Right hindlimb (tissue), 1 donor: Measurements from ENCODE around the gene COL5A1.

Source experiments
- DNase-seq: peaks from one replicate; pipeline ENCODE4 v3.0.0-alpha.2; 2018

Gene COL5A1

DNA sequence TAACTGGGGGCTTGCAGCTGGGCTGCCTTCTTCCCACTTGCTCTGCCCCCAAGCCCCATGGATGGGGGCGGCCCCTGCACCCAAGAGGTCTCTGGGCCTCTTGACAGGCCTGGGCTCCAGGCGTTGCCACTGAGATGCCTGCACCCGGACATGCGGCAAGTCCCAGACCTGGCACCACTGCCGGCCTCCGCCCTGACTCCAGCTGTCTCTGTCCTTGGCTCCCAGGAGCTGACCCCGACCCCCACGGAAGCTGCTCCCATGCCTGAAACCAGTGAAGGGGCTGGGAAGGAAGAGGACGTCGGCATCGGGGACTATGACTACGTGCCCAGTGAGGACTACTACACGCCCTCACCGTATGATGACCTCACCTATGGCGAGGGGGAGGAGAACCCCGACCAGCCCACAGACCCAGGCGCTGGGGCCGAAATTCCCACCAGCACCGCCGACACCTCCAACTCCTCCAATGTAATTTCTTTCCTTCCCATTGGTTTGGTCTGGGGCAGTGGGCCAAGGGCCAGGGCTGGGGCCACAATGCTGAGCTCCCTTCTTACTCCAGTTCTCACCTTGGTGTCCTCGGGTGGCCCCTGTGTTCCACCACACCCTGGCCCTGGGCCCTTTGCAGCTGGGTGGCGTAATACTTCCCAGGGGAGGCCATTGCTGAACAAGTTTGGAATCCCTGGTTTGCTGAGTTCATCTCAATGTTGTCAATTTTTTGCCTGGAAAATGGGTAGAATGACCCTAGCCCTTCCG is 88.6 kb downstream of the COL5A1 start:
- no peak for DNase-seq

DNA sequence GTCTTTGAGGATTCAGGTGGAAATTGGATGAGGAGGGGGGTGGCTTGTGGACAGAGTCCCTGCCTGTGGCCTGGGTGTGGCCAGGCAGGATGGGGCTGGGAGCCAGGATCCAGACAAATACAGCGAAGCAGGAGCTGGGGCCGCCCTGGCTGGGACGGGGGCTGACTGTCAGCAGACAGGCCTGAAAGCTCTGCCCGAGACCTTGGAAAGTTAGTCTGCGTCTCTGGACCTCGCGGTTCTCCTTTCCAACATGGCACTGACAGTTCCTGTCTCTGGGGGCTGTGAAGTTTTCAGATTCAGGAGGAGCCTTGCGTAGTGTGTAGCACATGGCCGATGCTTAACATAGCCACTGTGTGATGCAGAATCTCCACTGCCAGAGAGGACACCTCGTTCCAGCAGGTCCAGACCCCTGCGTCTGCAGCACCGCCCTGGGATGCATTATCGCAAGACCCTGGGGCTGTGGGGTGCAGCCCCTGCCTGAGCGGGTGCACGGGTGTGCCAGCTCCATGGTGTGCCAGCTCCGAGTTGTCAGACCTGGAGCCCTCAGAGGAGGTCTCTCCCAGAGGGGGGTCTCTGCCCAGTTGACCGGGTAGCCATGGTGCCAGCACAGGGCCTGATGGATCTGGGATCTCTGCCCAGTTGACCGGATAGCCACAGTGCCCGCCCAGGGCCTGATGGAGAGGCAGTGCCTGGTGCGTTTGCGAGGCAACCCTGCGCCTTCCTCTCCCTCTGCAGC is 89.3 kb downstream of the COL5A1 start:
- no peak for DNase-seq

DNA sequence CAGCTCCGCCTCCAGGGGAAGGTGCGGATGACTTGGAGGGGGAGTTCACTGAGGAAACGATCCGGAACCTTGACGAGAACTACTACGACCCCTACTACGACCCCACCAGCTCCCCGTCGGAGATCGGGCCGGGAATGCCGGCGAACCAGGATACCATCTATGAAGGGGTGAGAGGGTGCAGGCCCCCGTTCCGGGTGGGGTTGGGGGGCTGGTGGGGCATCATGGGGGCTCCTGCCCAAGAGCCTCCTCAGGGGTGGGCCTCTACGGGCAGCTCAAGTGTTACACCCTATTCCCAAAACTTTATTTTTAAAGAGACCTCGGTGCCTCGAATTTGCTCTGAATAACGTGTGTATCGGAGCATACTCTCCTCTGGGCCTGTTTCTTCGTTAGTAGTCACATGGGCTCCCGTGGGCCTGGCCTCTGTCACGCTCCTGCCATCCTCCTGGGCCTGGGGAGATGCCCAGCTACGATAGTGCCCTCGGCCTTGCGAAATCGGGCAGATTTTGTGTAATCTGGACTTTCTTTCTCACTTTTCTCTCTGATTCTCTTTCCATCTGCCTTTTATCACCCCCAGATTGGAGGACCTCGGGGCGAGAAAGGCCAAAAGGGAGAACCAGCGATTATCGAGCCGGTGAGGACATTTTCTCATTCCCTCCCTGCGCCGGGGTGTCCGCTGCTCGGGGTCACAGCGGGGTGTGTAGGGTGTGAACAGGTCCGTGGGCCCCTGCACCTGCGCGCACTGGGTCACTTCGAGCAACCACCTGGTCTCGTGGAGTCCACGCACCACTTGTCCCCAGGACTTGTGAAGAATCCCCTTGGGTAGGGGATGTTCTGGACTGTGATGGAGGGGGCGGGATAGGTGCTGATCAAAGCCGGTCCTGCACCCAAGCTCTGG is 90.1 kb downstream of the COL5A1 start:
- no peak for DNase-seq

DNA sequence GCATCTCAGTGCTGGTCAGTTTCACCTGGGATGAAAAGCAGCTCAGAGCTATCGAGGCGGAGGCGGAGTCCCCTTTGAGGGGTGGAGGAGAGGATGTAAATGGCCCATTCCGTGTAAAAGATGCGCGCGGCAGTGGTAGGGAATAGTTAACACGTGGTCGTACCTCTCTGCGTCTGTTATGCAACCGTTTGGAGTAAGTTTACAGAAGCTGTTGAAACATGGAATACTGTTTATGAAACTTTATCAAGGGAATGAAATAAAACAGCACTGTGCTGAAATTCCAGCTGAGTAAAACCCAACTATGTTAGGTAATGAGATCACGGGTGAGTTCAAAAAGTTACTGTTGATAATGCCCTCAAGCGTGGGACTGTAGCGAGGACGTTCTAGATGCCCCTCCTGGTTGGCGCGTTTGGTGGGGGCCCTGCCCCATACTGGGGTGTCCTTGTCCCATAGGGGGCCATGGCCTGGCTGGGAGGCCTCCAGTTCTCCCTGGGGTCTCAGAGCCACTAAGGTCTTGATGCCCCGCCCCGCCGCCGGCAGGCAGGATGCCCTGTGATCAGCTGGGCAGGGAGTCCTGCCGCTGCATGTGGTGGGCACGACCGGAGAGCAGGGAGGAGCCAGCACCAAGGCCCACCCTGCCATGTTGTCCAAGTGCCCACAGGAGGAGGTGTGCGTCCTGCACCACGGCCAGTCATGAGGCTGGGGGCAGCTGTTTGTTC is 90.9 kb downstream of the COL5A1 start:
- DNase-seq: no peak

DNA sequence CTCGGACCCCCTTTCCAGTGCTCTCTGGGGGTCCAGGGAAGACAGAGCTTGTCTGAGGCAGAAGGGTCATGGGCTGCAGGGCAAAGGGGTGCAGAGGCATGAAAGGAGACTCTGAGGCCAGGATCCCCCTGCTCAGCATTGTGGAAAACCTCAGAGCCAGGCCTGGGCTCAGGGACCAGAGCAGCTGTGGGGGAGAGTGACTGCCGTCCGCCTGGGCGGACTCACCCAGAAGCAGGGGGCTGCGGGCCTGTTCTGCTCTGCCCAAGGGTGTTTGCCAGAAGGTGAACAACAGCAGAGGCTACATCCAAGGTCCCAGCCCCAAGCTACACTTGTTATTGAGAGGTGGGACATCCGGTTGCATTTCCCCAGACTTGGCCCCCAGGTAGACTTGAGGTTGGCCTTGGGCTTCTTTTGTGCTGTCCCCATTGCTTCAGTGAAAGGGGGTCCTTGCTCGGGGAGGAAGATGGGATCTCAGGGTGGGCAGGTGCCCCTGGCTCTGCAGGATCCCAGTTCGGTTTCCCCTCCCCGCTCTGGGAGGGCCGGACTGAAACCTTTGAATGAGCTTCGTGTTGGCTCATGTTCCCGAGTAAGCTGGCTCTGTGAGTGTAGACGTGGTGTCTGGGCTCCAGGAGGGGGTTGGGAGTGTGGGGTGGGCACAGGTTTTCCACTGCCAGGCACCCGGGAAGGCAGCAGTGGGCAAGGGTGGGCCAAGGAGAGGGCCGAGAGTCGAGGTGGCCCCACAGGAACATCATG is 92.1 kb downstream of the COL5A1 start:
- DNase-seq: no peak

DNA sequence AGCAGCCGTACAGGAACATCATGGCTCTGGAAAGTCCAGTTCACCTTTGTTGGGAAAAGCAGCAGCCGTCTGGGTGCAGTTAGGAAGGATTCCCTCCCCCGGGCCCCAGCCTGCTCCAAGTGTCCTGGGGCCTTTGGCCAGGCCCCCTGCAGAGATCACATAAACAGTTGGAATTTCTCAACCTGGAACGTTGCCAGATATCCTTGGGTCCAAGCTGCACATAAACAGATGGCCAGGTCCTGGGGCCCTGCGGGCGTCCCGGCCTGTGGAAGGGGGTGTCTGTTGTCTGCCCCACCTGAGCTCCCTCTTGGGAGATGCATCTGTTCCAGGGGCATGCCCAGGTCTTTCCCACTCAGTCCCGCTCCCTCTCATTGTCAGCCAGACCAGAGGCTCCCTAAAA is 92.7 kb downstream of the COL5A1 start:
- no peak for DNase-seq

DNA sequence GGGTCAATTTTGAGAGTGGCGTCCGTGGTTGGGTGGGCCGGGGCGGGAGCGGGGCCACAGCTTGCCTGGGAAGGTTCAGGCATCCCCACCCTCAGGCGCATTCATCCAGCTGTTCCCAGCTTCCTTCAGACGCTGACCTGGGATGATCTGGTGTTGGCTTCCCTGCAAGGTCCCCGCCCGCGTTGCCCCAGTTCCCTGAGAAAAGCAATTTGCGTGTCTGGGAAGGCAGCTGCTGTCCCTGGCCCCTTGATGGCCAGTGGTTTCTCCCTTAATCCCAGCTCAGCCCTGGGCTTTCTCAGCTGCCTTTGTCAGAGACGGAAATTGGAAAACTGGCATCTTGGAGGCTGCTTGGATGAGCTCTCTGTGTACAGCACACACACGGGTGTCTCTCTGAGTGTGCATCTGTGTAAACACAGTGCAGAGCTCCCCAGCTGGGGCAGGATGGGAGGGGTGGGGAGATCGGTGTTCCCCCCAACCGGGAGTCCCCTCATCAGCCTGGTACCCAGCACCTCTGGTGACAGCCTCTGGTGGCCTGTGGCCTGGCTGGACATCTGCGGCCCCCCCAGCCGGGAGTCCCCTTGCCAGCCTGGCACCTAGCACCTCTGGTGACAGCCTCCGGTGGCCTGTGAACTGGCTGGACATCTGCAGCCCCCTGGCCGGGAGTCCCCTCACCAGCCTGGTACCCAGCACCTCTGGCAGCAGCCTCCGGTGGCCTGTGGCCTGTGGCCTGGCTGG is 94.0 kb downstream of the COL5A1 start:
- peak; percentile 82 for DNase-seq

DNA sequence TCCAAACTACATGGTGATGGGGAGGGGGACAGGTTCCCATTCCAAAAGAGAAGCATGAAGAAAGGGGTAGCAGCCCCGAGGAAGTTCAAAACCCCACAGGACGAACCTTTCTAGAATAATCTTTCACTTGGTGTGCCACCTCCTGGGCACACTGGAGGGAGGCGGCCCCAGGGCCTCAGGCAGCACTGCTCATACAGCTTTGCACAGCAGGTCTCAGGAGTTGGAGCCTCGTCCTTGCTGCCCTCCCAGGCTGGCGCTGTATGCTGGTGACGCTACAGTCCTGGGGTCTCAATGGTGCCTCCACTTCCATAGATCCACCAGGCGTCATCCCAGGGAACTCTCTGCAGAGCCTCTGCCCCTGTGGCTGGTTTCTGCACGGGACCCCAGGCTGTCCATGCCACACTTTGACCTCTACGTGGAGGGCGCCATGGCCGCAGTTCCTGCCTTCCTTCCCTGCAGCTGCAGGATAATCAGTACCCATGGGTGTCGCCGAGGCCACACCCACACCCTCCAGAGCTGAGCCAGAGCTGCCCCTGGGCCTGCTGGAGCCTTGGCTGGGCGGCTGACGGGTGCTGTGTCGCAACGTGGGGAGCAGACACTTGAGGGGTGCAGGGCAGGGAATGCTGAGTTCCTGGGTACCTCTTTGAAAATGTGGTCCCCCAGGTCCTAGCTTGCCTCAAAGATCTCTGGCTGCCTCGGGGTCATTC is 95.3 kb downstream of the COL5A1 start:
- no peak for DNase-seq

DNA sequence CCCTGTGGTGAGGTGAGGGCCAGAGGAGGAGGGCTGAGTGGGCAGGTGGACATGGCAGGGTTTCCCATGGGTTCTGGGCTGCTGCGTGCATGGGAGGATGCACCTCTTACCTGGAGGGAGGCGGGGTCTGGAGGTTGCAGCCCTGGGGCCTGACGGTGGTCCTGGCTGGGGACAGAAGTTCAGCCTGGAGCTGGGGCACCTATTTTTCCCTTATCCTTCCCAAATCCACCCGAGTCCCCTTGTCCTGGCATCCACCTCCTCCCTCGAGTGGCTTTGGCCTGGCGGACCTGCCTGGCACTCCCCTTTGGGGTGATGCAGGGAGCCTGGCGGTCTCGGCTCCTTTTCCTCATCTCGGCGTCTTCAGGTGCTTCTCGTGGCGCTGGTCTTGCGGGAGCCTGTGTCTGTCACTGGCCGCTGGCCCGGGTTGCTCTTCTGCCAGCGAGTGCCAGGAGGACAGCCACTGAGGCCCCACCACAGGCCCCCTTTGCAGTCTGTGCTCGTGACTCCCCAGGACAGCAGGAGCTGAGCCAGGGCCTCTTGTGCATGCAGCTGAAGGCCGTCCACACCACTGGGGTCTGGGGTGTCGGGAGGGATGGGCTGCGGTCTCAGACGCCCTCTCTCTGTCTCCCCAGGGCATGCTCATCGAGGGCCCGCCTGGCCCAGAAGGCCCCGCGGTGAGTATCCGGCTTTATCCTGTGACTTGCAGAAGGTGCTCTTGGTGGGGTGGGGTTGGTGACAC is 96.4 kb downstream of the COL5A1 start:
- no peak for DNase-seq

DNA sequence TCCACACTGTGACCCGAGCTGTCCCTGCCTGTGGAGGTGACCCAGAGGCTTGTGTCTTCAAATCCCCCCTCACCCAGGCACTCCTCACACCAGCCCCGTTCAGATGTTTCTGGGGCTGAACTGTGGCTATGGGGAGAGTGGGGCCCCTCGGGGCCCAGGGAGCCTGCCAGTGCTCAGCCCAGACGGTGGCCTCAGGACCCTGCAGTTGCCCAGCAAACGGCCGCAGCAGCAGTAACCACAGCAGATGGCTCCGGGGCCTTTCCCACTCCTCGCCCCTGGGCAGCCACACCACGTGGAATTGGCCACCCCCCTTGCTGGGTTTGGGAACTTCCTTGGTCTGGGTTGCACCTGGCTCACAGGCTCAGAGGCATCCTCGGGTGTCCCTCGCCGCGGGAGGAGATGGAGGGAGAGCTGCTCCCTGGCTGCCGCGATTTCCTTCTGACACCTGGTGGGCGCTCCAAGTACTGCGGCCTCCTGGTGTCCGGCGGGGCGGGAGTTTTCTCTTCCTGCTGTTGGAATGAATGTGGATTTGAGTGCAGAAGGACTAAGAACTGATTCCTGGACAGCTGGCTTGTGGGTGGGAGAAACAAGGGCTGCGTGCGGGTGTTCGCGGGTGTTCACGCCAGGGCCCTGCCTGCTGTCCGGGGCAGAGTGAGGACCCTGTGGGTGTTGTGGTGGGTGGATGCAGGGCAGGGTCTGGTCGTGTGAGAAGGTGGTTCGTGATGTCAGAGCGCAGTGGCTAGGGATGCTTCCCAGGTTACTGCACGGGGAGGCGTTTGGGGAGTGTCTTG is 97.5 kb downstream of the COL5A1 start:
- DNase-seq: peak; percentile 86

DNA sequence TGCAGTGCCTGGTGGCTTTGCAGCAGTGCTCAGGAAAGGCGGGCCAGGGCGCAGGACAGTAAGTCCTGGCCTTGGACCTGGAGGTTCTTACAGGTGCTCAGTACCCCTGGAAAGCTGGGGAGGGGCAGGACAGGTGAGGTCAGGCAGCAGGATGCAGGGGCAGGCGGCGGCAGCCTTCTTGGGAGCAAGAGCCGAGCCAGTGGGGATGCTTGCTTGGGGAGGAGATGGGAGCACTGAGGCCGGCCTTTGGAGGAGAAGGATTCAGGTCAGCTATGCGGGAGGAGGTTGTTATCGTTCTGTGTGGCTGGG is 98.0 kb downstream of the COL5A1 start:
- no peak for DNase-seq

DNA sequence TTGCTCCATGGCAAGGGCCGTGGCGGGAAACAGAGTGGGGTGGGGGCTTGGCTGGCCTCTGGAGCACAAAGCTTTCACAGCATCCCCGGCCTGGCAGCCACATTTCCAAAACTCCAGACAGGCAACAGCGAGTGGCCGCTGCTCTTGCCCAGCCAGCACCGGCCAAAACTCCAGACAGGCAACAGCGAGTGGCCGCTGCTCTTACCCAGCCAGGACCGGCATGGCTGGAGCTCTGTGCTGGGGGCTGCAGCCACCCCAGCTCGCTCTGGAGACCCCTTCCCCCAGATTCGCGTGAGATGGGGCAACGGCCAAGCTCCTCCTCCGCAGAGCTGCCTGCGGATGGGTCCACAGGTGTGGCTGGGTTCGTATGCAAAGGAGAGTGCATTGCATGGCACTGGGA is 98.5 kb downstream of the COL5A1 start:
- no peak for DNase-seq

DNA sequence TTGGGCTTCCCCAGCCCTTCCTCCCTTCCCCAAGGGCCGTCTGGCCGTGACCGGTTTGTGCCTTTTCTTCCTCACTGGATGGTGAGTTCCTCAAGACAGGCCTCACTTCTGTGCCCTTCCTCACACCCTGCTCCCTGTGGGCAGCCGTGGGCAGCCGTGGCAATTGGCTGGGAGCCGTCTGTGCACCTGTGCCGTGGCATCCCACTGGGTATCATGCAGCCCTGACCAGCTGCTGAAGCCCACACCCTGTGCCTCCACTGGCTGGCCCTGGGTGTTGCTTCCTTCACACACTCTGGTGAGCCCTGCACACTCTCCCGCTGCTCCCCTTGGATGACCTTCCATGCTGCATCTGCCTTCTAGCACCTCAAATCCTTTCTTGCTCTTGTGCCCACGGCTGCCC is 100.2 kb downstream of the COL5A1 start:
- no peak for DNase-seq

DNA sequence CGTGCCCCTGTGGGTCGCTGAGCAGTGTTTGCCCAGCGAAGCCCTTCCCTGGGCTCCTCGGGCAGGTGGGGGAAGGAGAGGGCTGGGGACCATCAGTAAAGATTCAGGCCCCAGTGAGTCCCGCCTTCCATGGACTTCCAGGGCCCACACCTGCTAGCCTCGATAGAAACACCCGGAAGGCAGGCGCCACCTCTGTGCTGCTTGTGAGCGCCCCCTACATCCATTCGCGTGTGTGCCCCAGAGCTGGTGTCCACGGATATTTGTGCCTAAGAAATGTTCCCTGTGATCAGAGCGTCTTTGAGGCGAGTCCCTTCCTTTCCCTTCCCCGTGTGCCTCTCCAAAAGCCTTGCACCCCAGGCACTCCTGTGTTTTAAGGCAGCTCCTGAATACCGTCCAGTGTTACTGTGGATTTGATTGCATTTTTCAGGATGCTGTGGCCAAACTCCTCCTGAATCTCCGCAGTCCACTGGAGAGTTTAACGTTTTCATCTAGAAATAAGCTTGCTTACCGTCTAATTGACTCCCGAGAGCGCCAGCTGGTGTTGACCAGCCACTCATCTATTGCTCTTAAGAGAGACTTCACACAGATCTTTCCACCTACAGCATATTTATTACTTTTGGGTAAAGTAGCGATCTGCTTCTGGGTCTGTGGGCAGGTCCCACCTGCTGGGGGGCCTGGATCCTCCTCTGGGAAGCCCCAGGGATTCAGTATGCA is 101.4 kb downstream of the COL5A1 start:
- no peak for DNase-seq

DNA sequence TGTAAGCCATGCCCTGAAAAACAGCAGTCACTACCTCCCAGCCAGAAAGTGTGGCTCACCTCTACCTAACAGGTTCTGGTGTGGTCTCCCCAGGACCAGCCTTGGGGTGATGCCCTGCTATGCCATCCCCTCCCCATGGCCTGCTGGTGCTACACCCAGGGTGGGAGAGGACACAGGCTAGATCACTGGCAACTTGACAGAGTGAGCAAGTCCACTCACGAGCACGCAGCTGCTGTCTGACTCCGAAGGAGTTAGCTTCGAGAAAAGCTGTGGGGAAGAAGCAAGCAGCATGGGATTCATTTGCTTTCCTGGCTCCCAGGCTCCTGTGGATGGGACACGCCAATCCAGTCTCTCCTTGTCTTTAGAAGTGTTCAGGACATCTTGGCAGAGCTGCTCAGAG is 102.2 kb downstream of the COL5A1 start:
- no peak for DNase-seq

DNA sequence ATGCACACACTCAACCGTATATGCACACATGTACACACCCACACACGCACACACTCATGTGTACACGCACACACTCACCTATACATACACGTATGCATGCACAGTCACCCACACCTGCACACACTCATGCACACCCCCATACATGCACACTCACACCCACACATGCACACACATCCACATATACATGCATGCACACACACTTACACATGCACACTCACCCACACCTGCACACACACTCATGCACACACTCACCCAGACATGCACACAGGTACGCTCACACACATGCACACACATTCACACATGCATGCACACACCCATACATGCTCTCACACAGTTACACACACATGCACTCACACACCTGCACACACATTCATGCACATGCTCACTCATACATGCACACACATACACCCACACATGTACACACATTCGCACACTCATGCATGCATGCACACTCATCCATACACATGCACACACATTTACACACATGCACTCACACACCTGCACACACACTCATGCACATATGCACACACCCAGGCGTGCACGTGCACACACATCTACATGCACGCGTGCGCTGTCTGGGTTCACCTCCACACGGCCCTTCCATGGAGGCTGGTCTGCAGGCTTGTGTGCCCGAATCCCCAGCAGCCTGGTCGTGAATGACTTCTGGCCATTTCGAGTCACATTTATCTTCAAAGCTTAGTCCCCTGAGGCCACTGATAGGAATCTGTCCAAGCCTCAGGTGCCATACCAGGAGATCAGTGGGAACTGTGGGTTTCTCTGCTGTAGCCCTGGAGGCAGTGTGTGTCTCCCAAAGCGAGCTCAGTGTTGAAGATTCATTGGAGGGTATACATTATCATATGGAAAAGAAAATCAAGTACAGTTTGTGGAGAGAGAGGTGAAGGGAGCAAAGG is 103.0 kb downstream of the COL5A1 start:
- no peak for DNase-seq

DNA sequence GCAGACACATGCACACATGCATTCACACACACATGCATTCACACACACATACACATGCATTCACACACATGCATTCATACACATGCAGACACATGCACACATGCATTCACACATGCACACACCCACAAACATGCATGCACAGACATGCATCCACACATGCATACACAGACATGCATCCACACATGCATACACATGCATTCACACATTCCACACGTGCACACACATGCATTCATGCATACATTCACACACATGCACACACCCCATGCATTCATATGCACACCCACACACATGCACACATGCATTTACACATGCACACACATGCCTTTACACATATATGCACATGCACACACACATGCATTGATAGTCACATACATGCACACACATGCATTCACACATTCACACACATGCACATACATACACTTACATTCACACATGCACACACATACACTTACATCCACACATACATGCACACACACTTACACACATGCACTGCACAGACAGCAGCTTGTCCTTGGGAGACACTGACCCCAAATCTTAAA is 106.4 kb downstream of the COL5A1 start:
- DNase-seq: no peak
